Gastroesophageal sphincter (tissue), 3 donors: ENCODE measurements around the gene MED12.

Experiments used
- CTCF ChIP-seq, 4 experiments: fragments of 200-600 bp in 2 of 4; fragments of 450-650 bp in 2 of 4; sonication (generic) in 1 of 4; IDR thresholded peaks; one replicate each; pipeline ENCODE4 v1.5.1; 2017 to 2019; ENCODE audit warnings: antibody characterized with exemption in 4 of 4, mild to moderate bottlenecking in 2 of 4, moderate library complexity in 2 of 4
- EP300 ChIP-seq: sonication (generic); formaldehyde crosslinking; IDR thresholded peaks from one replicate; pipeline ENCODE4 v1.6.1; 2017; ENCODE audit warnings: antibody characterized with exemption, mild to moderate bottlenecking
- POLR2A ChIP-seq, 2 donors: fragments of 450-650 bp; IDR thresholded peaks; one replicate each; pipeline ENCODE4 v1.6.1; 2017; ENCODE audit warnings: antibody characterized with exemption in 2 of 2, mild to moderate bottlenecking in 2 of 2, moderate library complexity in 1 of 2
- POLR2AphosphoS5 ChIP-seq: sonication (generic); formaldehyde crosslinking; IDR thresholded peaks from one replicate; pipeline ENCODE4 v1.6.1; 2017; ENCODE audit warnings: antibody characterized with exemption

GRCh38 chrX:71107245-71107644 is 11.2 kb upstream of the MED12 start:
- no peak for TF ChIP-seq CTCF (IDR thresholded peaks at IDR 0.05)
- no peak for TF ChIP-seq POLR2AphosphoS5
- TF ChIP-seq POLR2A (IDR thresholded peaks at IDR 0.05), result no peak
- no peak for TF ChIP-seq EP300
